ENCODE results near the gene NLRC5. TPM values are rescaled to one million over a fixed set of nuclear protein-coding genes. Genes with fewer than 3 reads are reported as not detected.

NLRC5 gene
- total RNA-seq, 1 donor from 2014 or later = 29.9 TPM

DNA sequence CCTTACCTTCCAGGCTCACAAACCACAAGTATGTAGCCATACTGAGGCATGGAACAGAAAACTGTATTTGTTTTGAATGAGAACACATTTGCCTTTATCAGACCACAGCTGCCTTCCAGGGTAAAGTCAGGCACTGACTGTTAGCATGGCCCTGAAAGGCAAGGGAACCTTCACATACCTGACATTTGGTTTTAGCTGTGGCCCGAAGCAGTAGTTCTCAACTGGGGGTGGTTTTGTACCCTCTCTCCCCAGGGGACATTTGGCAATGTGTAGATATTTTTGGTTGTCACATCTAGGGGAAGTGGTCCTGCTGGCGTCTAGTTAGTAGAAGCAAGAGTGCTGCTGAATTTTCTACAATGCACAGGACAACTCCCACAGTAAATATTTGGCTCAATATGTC, 48.3 kb upstream of the NLRC5 start:
- no peaks in the 10 kb centered on the region for H3K27me3 Mint-ChIP-seq (ENCODE audit: low read depth, unreplicated experiment)
- no peak overlapping the region for H3K4me3 Mint-ChIP-seq (ENCODE audit: unreplicated experiment)
- Histone ChIP-seq H4K20me1 (ENCODE audit: insufficient read depth, low read length) (peaks cover 93% of the 10 kb centered on the region), H3K9ac (ENCODE audit: low read length) (peak overlapping the region; percentile 22), H3K9me3 (ENCODE audit: insufficient read depth, low read depth, low read length) (no peaks in the 10 kb centered on the region), H3K36me3 (ENCODE audit: insufficient read depth, low read length) (peaks cover 87% of the 10 kb centered on the region), H3K79me2 (ENCODE audit: insufficient read depth, low read length) (peaks cover 43% of the 10 kb centered on the region), H2AFZ (ENCODE audit: low read depth, low read length) (no peak overlapping the region), H3K27ac (ENCODE audit: low read depth, low read length) (no peak overlapping the region), H3K4me3 (ENCODE audit: insufficient read depth, low read depth, low read length) (no peak overlapping the region), H3K4me2 (ENCODE audit: low read length) (no peak overlapping the region), H3K27me3 (ENCODE audit: insufficient read depth, low read length) (no peaks in the 10 kb centered on the region), H3K4me1 (ENCODE audit: insufficient read depth, low read length) (peaks cover 9% of the 10 kb centered on the region)
- DNase-seq (ENCODE audit: low read depth) (no peak), FAIRE-seq (no peak)
- H3K36me3 Mint-ChIP-seq (ENCODE audit: low read depth, unreplicated experiment) = peaks cover 33% of the 10 kb centered on the region
- TF ChIP-seq, protein P1, sequence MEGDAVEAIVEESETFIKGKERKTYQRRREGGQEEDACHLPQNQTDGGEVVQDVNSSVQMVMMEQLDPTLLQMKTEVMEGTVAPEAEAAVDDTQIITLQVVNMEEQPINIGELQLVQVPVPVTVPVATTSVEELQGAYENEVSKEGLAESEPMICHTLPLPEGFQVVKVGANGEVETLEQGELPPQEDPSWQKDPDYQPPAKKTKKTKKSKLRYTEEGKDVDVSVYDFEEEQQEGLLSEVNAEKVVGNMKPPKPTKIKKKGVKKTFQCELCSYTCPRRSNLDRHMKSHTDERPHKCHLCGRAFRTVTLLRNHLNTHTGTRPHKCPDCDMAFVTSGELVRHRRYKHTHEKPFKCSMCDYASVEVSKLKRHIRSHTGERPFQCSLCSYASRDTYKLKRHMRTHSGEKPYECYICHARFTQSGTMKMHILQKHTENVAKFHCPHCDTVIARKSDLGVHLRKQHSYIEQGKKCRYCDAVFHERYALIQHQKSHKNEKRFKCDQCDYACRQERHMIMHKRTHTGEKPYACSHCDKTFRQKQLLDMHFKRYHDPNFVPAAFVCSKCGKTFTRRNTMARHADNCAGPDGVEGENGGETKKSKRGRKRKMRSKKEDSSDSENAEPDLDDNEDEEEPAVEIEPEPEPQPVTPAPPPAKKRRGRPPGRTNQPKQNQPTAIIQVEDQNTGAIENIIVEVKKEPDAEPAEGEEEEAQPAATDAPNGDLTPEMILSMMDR (IDR thresholded peaks at IDR 0.05; ENCODE audit: insufficient read depth, low read depth, low read length) = no peak
- TF ChIP-seq EZH2 (IDR thresholded peaks at IDR 0.05; ENCODE audit: insufficient read depth, low read length) = no peak
- no peak overlapping the region for H3K27ac Mint-ChIP-seq (ENCODE audit: unreplicated experiment)
- H3K4me1 Mint-ChIP-seq (ENCODE audit: low read depth, unreplicated experiment) = peaks cover 52% of the 10 kb centered on the region
- no peaks in the 10 kb centered on the region for H3K9me3 Mint-ChIP-seq (ENCODE audit: unreplicated experiment)

DNA sequence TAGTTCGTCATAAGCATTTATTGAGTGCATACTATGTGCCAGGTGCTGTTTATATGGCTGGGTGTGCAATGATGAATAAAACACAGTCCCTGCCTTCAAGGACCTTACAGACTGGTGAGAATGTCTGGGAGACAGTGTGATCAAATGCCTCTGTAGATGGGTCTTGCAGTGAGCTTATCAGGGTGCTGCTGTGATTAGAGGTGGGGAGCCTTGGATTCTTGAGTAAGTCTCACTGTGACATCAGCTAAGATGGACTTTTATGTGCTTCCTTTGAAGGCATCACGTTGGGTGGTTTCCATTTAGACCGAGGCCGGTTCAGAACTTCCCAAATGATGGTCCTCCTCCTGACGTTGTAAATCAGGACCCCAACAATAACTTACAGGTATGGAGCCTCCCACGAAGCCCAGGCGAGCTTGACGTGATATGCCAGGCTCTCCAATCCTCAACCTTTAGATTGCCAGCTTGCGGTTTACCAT, 47.5 kb upstream of the NLRC5 start:
- Mint-ChIP-seq H3K27ac (ENCODE audit: unreplicated experiment) (no peak overlapping the region), H3K27me3 (ENCODE audit: low read depth, unreplicated experiment) (no peaks in the 10 kb centered on the region), H3K4me1 (ENCODE audit: low read depth, unreplicated experiment) (peaks cover 48% of the 10 kb centered on the region), H3K36me3 (ENCODE audit: low read depth, unreplicated experiment) (peaks cover 35% of the 10 kb centered on the region), H3K9me3 (ENCODE audit: unreplicated experiment) (no peaks in the 10 kb centered on the region), H3K4me3 (ENCODE audit: unreplicated experiment) (no peak overlapping the region)
- Histone ChIP-seq H3K9ac (ENCODE audit: low read length) (no peak overlapping the region), H3K4me2 (ENCODE audit: low read length) (no peak overlapping the region), H3K36me3 (ENCODE audit: insufficient read depth, low read length) (peaks cover 82% of the 10 kb centered on the region), H3K27ac (ENCODE audit: low read depth, low read length) (no peak overlapping the region), H3K79me2 (ENCODE audit: insufficient read depth, low read length) (peaks cover 35% of the 10 kb centered on the region), H4K20me1 (ENCODE audit: insufficient read depth, low read length) (peaks cover 90% of the 10 kb centered on the region), H2AFZ (ENCODE audit: low read depth, low read length) (no peak overlapping the region), H3K27me3 (ENCODE audit: insufficient read depth, low read length) (no peaks in the 10 kb centered on the region), H3K9me3 (ENCODE audit: insufficient read depth, low read depth, low read length) (no peaks in the 10 kb centered on the region), H3K4me3 (ENCODE audit: insufficient read depth, low read depth, low read length) (no peak overlapping the region), H3K4me1 (ENCODE audit: insufficient read depth, low read length) (peaks cover 9% of the 10 kb centered on the region)
- no peak for FAIRE-seq
- no peak for DNase-seq (ENCODE audit: low read depth)
- TF ChIP-seq, protein P1 (IDR thresholded peaks at IDR 0.05; ENCODE audit: insufficient read depth, low read depth, low read length) = no peak
- no peak for TF ChIP-seq EZH2 (IDR thresholded peaks at IDR 0.05; ENCODE audit: insufficient read depth, low read length)

DNA sequence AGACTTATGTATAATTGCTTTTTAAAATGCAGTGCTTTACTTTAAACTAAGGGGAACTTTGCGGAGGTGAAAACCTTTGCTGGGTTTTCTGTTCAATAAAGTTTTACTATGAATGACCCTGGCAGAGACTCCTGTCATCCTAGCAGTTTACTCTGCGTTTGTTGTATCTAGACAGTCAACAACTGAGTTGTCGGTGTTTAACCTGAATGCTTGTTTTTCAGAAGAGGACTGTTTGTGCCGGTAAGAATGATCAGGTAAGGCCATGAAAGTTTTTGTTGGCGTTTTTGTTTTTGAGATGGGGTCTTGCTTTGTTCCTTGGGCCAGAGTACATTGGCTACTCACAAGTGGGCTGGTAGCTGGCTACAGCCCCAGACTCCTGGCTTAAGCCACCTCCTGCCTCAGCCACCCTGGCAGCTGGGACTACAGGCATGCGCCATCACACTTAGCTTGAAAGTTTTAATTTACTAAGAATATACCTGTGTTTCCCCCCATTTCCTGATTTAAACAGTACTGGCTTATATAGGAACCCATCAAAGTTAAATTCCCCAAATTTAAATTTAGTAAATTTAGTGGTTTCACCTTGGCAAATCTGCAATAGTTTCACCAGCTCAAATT, 45.5 kb upstream of the NLRC5 start:
- Histone ChIP-seq H3K9ac (ENCODE audit: low read length) (no peak overlapping the region), H3K36me3 (ENCODE audit: insufficient read depth, low read length) (peaks cover 65% of the 10 kb centered on the region), H3K27me3 (ENCODE audit: insufficient read depth, low read length) (no peaks in the 10 kb centered on the region), H3K4me2 (ENCODE audit: low read length) (no peak overlapping the region), H2AFZ (ENCODE audit: low read depth, low read length) (no peak overlapping the region), H3K9me3 (ENCODE audit: insufficient read depth, low read depth, low read length) (no peaks in the 10 kb centered on the region), H3K27ac (ENCODE audit: low read depth, low read length) (no peak overlapping the region), H4K20me1 (ENCODE audit: insufficient read depth, low read length) (peaks cover 81% of the 10 kb centered on the region), H3K4me1 (ENCODE audit: insufficient read depth, low read length) (peaks cover 9% of the 10 kb centered on the region), H3K79me2 (ENCODE audit: insufficient read depth, low read length) (peaks cover 17% of the 10 kb centered on the region), H3K4me3 (ENCODE audit: insufficient read depth, low read depth, low read length) (no peak overlapping the region)
- Mint-ChIP-seq H3K27ac (ENCODE audit: unreplicated experiment) (no peak overlapping the region), H3K36me3 (ENCODE audit: low read depth, unreplicated experiment) (peaks cover 28% of the 10 kb centered on the region), H3K27me3 (ENCODE audit: low read depth, unreplicated experiment) (no peaks in the 10 kb centered on the region), H3K9me3 (ENCODE audit: unreplicated experiment) (no peaks in the 10 kb centered on the region), H3K4me1 (ENCODE audit: low read depth, unreplicated experiment) (peaks cover 37% of the 10 kb centered on the region), H3K4me3 (ENCODE audit: unreplicated experiment) (no peak overlapping the region)
- no peak for TF ChIP-seq EZH2 (IDR thresholded peaks at IDR 0.05; ENCODE audit: insufficient read depth, low read length)
- TF ChIP-seq, protein P1 (IDR thresholded peaks at IDR 0.05; ENCODE audit: insufficient read depth, low read depth, low read length) = no peak
- DNase-seq (ENCODE audit: low read depth) = no peak
- no peak for FAIRE-seq
